ENCODE measurements around the gene MTCL3.

Gene MTCL3

DNA sequence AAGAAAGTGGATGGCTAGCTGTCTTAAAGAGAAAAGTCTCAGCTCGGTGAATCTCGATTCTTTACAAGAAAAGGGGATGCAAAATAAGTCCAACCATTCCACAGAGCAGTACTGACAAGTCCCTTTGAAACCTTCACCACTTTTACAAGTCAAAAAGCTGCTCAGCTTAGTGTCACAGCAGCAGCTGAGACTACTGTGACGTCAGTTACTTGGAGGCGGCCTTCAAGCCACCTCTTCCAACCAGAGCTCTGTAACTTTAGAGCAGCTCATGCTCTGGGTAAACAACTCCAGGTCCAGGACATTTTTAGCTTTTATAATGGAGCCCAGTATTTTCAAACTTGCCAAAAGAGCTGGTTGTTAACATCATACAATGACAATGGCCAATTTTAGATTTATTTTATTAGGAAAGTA lies 59.9 kb downstream of the MTCL3 start, which contains the start of gene KIAA0408:
Gene KIAA0408 (minus strand): TSS at position 159 of the 411 bp plus-strand sequence. CDS start 5,408 bp downstream, outside the sequence.
- DNase-seq (ENCODE audit: low read depth) = peak; percentile 40
- TF ChIP-seq, protein P1, sequence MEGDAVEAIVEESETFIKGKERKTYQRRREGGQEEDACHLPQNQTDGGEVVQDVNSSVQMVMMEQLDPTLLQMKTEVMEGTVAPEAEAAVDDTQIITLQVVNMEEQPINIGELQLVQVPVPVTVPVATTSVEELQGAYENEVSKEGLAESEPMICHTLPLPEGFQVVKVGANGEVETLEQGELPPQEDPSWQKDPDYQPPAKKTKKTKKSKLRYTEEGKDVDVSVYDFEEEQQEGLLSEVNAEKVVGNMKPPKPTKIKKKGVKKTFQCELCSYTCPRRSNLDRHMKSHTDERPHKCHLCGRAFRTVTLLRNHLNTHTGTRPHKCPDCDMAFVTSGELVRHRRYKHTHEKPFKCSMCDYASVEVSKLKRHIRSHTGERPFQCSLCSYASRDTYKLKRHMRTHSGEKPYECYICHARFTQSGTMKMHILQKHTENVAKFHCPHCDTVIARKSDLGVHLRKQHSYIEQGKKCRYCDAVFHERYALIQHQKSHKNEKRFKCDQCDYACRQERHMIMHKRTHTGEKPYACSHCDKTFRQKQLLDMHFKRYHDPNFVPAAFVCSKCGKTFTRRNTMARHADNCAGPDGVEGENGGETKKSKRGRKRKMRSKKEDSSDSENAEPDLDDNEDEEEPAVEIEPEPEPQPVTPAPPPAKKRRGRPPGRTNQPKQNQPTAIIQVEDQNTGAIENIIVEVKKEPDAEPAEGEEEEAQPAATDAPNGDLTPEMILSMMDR (IDR thresholded peaks at IDR 0.05; ENCODE audit: control insufficient read depth, insufficient read depth, low read depth, low read length, missing control alignments) = no peak
- no peak within 1 kb of the TSS; the same call in 1 of the 2 replicates for H3K4me3 ChIP-seq (ENCODE audit: control insufficient read depth, low read depth, low read length)

DNA sequence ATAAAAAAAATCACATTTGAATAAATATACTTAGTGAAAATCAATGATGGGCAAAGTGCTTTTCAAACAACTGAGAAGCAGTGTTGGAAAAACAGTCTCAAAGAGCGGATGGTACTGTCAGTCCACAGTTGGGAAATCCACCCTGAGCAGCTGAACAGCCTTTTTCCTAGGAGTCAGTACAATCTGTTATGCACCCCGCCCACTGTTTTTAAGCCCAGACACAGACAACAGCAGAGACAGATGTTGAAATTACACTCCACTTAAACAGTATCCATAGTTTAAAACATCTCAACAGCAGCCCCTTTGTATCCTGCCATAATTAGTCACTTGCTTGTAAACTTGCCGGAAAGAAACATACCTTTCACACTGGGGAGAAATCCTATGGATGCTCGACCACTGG lies 60.3 kb downstream of the MTCL3 start:
- DNase-seq (ENCODE audit: low read depth) = no peak
- H3K4me3 ChIP-seq (ENCODE audit: control insufficient read depth, low read depth, low read length) = no peak overlapping the region; the same call in 1 of the 2 replicates
- TF ChIP-seq, protein P1 (IDR thresholded peaks at IDR 0.05; ENCODE audit: control insufficient read depth, insufficient read depth, low read depth, low read length, missing control alignments) = no peak

DNA sequence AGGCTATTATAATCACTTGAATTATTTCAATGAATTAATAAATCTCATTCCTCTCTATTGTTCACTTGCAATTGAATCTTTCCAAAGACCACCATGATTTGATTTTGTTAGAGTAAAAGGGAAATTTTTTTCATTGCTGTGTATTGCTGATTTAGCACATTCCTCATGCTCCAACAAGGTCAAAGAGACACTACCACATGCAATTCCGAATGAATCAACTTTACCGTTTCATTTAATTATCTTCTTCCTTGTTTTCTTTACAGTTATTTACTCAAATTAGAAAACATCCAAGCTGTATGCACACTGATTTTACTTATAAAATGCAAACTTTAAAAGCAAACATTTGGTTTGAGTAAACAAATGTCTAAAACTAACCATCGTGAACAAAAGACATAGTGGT lies 60.9 kb downstream of the MTCL3 start:
- H3K4me3 ChIP-seq (ENCODE audit: control insufficient read depth, low read depth, low read length) = no peak overlapping the region
- TF ChIP-seq, protein P1 (IDR thresholded peaks at IDR 0.05; ENCODE audit: control insufficient read depth, insufficient read depth, low read depth, low read length, missing control alignments) = no peak
- no peak for DNase-seq (ENCODE audit: low read depth)

DNA sequence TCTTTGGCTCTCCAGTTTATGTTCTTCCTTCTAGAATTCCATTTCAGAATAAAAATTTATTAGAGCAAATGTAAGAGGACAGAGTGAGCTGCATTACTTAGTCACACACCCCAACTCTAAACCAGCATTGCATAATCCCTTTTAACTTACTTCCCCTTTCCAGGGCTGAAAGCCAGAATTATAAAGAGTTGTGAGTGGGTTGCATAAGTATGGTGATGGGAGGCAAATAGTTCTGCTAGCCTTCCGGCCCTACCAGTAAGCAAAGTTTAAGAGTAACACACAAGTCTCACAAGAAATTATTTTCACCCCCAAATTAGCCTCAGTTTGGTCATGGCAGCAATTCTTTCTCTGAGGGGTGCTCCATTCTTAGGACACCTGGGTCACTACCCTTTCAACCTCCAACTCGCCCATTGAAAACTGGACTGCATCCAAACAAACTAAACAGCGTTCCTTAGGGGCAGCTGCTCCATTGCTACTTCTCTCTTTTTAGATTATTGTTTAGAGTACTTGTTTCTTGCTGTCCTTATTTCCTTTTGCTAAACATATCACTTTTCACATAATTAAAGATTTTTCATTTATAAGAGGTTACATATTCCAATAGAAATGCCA lies 61.6 kb downstream of the MTCL3 start:
- peak; percentile 69 for DNase-seq (ENCODE audit: low read depth)
- H3K4me3 ChIP-seq (ENCODE audit: control insufficient read depth, low read depth, low read length) = no peak overlapping the region

DNA sequence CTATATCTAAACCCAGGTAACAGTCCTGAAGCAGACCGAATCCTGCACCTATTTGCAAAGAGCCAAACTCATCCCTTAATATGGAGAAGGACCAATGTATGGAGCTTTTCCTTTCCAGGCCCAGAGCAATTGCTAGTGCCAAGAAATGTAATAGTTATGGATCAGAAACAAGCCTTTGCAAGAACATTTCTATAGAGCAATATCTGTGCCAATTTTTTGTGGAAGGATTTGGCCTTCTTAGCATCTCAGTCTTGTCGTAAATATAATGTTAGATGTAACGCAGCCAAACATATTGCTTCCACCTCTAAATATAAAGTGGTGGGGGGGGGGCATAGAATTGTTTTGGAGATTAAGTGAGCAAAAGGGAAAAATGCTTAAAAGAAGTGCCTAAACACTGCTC lies 62.7 kb downstream of the MTCL3 start:
- TF ChIP-seq, protein P1 (IDR thresholded peaks at IDR 0.05; ENCODE audit: control insufficient read depth, insufficient read depth, low read depth, low read length, missing control alignments) = no peak
- no peak overlapping the region for H3K4me3 ChIP-seq (ENCODE audit: control insufficient read depth, low read depth, low read length)
- DNase-seq (ENCODE audit: low read depth) = no peak

More for the DNA sequence above, 61.6 kb downstream of the MTCL3 start:
- TF ChIP-seq, protein P1 (IDR thresholded peaks at IDR 0.05; ENCODE audit: control insufficient read depth, insufficient read depth, low read depth, low read length, missing control alignments) = no peak

DNA sequence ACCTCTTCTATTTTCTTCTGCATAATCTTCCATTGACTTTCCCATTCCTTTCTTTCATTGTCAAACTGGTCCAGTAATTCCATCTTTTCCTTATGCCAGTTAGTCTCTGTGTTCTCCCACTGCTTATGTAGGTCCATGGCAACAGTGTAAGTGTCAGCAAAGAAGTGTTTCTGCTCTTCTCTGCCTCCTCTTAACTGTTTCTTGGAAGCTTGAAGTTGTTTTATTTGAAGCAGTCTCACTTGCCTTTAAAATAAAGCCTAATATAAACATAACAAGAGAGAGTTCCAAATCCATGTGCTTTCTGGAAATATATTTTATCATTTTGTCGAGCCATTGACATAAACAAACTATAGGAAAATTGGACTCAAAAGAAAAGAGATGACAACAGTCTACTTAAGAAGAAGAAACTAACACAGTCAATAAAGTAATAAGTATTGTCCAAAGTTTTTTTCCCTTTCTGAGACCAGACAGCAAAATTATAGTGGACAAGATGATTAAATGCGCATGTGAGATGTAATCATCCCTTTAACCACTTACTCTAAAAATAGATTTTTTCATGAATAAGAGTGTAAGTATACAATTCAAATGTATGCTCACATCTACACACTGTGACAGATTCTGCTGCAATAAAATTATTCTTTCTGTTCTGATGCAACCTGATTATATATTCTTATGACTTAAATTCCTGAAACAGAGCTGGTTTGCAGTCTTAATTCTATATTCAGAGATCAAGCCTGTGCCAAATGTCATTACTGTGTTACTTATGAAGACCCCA lies 65.1 kb downstream of the MTCL3 start:
- TF ChIP-seq, protein P1 (IDR thresholded peaks at IDR 0.05; ENCODE audit: control insufficient read depth, insufficient read depth, low read depth, low read length, missing control alignments) = no peak
- DNase-seq (ENCODE audit: low read depth) = no peak
- H3K4me3 ChIP-seq (ENCODE audit: control insufficient read depth, low read depth, low read length) = no peak overlapping the region
